K562 (cell line): Measurements from ENCODE around the gene LAP3. TPM values are rescaled to one million over a fixed set of nuclear protein-coding genes. Genes with fewer than 3 reads are reported as not detected.

Experiments
- ATAC-seq: fragments of 200-7000 bp; cut with Tn5 transposase; 3 replicates; pipeline ENCODE4 v1.9.1; 2020; ENCODE audit warnings: moderate library complexity
- BruUV-seq: library from RNA; stranded (reverse); fragments of 400-500 nt; replicated peaks from 2 replicates; lab custom pipeline; 2021; lab: Mats Ljungman, UMichigan
- CTCF ChIA-PET: fragments of 300-600 bp; formaldehyde crosslinking; extraction: SDS; loops from one replicate; lab custom pipeline; 2021; ENCODE audit warnings: low intra/inter-chr PET ratio; lab: Yijun Ruan, JAX
- POLR2A ChIA-PET: fragments of 300-600, 350-650 bp; sonication (Branson Sonifier 250); formaldehyde crosslinking; extraction: SDS; loops from one replicate; lab custom pipeline; 2021; ENCODE audit warnings: antibody characterized with exemption, inconsistent platforms; lab: Yijun Ruan, JAX
- DNase-seq, 4 experiments: peaks; one replicate each; pipeline versions ENCODE4 v3.0.0 to v3.0.0-alpha.2; 2011 to 2018; ENCODE audit warnings: low spot score in 3 of 4, mixed read lengths in 3 of 4; ENCODE audit errors: extremely low read depth in 1 of 4
- FAIRE-seq: peaks from 2 replicates; lab custom pipeline; 2011; peaks lifted over from hg19 to GRCh38; lab: Jason Lieb, UNC
- H2AFZ ChIP-seq: 2 replicates; pipeline ENCODE4 v1.6.0; 2011; ENCODE audit warnings: low read depth, low read length, control low read depth, inconsistent platforms
- H3K27ac ChIP-seq: fragments of 200-600 bp; 3 replicates; pipeline ENCODE4 v1.8.0; 2011; ENCODE audit warnings: low read depth, mild to moderate bottlenecking, control low read depth, inconsistent platforms, low read length, moderate library complexity, mixed read lengths; ENCODE audit errors: extremely low read depth
- H3K27me3 ChIP-seq, 2 experiments: fragments of 300-600 bp in 1 of 2; 2 replicates in 1 of 2; 3 replicates in 1 of 2; pipeline versions ENCODE4 v1.6.0 to v1.8.0; 2011; ENCODE audit warnings: inconsistent platforms in 2 of 2, low read length in 2 of 2, mild to moderate bottlenecking in 1 of 2, mixed read lengths in 1 of 2, moderate library complexity in 1 of 2; ENCODE audit not compliant: control insufficient read depth in 2 of 2, insufficient read depth in 2 of 2
- H3K36me3 ChIP-seq: fragments of 300-600 bp; 3 replicates; pipeline ENCODE4 v1.8.0; 2011; ENCODE audit warnings: mild to moderate bottlenecking, low read length, inconsistent platforms; ENCODE audit not compliant: control insufficient read depth, insufficient read depth
- H3K4me1 ChIP-seq, 2 experiments: fragments of 200-600 bp in 1 of 2; replicated peaks in 1 of 2; 2 replicates in 1 of 2; 3 replicates in 1 of 2; pipeline versions ENCODE4 v1.5.1 to v1.8.0; 2011; ENCODE audit warnings: inconsistent platforms in 2 of 2, low read length in 2 of 2, mild to moderate bottlenecking in 1 of 2, mixed read lengths in 1 of 2, moderate library complexity in 1 of 2; ENCODE audit not compliant: control insufficient read depth in 2 of 2, insufficient read depth in 2 of 2
- H3K4me2 ChIP-seq: 2 replicates; pipeline ENCODE4 v1.6.1; 2011; ENCODE audit warnings: low read length, control low read depth, inconsistent platforms, mixed read lengths; ENCODE audit not compliant: insufficient read depth
- H3K4me3 ChIP-seq: fragments of 200-600 bp; sonication (generic), shearing (Covaris generic); 2 replicates; pipeline ENCODE4 v1.5.1; 2016; ENCODE audit warnings: control low read depth, inconsistent platforms
- H3K79me2 ChIP-seq: fragments of 200-600 bp; 3 replicates; pipeline ENCODE4 v1.8.0; 2011; ENCODE audit warnings: low read length, inconsistent platforms; ENCODE audit not compliant: control insufficient read depth, insufficient read depth
- H3K9ac ChIP-seq, 2 experiments: 2 replicates each; pipeline versions ENCODE4 v1.6.0 to v1.6.1; 2011; ENCODE audit warnings: low read depth in 2 of 2, low read length in 2 of 2, control low read depth in 1 of 2, inconsistent platforms in 1 of 2, mild to moderate bottlenecking in 1 of 2, mixed read lengths in 1 of 2; ENCODE audit not compliant: insufficient read depth in 1 of 2
- H3K9me1 ChIP-seq: one replicate; pipeline ENCODE4 v1.6.0; 2011; ENCODE audit warnings: inconsistent platforms, mild to moderate bottlenecking, low read length, moderate library complexity; ENCODE audit not compliant: control insufficient read depth, insufficient read depth
- H3K9me3 ChIP-seq: replicated peaks from 2 replicates; pipeline ENCODE4 v1.5.1; 2011; ENCODE audit warnings: low read depth, low read length, inconsistent platforms; ENCODE audit not compliant: control insufficient read depth, insufficient read depth
- H4K20me1 ChIP-seq: replicated peaks from 2 replicates; pipeline ENCODE4 v1.6.1; 2011; ENCODE audit warnings: low read length, inconsistent platforms, mixed read lengths; ENCODE audit not compliant: control insufficient read depth, insufficient read depth
- BRF1 ChIP-seq: IDR thresholded peaks from 3 replicates; pipeline ENCODE4 v1.6.1; 2011; ENCODE audit warnings: borderline replicate concordance, mild to moderate bottlenecking; ENCODE audit not compliant: insufficient read length; ENCODE audit errors: extremely low read depth
- JUND ChIP-seq, 2 experiments: IDR thresholded peaks; 2 replicates in 1 of 2; 3 replicates in 1 of 2; pipeline ENCODE4 v1.6.1; 2011; ENCODE audit warnings: borderline replicate concordance in 2 of 2, low read depth in 2 of 2, low read length in 2 of 2, improper control_type of control experiment in 1 of 2, missing biosample characterization in 1 of 2, missing genetic modification characterization in 1 of 2, missing genetic modification reagents in 1 of 2
- MECOM ChIP-seq: fragments of 250-450 bp; sonication (Bioruptor Pico); IDR thresholded peaks from 2 replicates; pipeline ENCODE4 v1.8.0; 2022; ENCODE audit warnings: inconsistent platforms
- MYNN ChIP-seq, 2 experiments: sonication (generic); formaldehyde crosslinking in 1 of 2; IDR thresholded peaks; 2 replicates each; pipeline versions ENCODE4 v1.5.0 to v1.6.1; 2016 to 2020; ENCODE audit warnings: antibody characterized with exemption in 1 of 2, missing genetic modification reagents in 1 of 2
- SMARCE1 ChIP-seq: fragments of 450-650 bp; IDR thresholded peaks from 2 replicates; pipeline ENCODE4 v1.7.1; 2016; ENCODE audit warnings: mild to moderate bottlenecking
- TARDBP ChIP-seq: fragments of 450-650 bp; IDR thresholded peaks from 2 replicates; pipeline ENCODE4 v1.6.1; 2016
- TEAD2 ChIP-seq: fragments of 450-650 bp; IDR thresholded peaks from 2 replicates; pipeline ENCODE4 v1.6.1; 2016; ENCODE audit warnings: missing genetic modification characterization, control low read depth, missing compliant biosample characterization
- U2AF1 ChIP-seq: fragments of 200-400 bp; formaldehyde crosslinking; optimal IDR thresholded peaks from 2 replicates; pipeline ENCODE3; 2017; ENCODE audit warnings: mild to moderate bottlenecking, low read depth, low read length, moderate library complexity
- ZBTB40 ChIP-seq, 2 experiments: fragments of 450-650 bp in 1 of 2; sonication (generic) in 1 of 2; formaldehyde crosslinking in 1 of 2; IDR thresholded peaks; 2 replicates each; pipeline versions ENCODE4 v1.7.1 to v1.9.0; 2016 to 2022; ENCODE audit warnings: inconsistent platforms in 1 of 2, mild to moderate bottlenecking in 1 of 2, missing genetic modification reagents in 1 of 2
- ZNF134 ChIP-seq: fragments of 250-450 bp; sonication (Bioruptor Pico); conservative IDR thresholded peaks from 2 replicates; pipeline ENCODE4 v1.4.0; 2020
- WGBS: fragments of 100-300 bp; shearing (Covaris generic); methylation state at CpG from one replicate; pipeline ENCODE4 v1.1.6; 2016; ENCODE audit warnings: low coverage, mixed read lengths; ENCODE audit not compliant: insufficient coverage; ENCODE audit errors: missing lambda C conversion rate; 5-methylcytosine and 5-hydroxymethylcytosine counted together
- in situ Hi-C: fragments of 300-500 bp; cut with MboI; formaldehyde crosslinking; loops from 4 replicates; pipeline ENCODE4 v1.15.0; 2018; ENCODE audit warnings: inconsistent platforms, mixed read lengths
- intact Hi-C: fragments of 100-400 bp; cut with micrococcal nuclease; formaldehyde crosslinking; loops from 2 replicates; pipeline ENCODE4 v1.14.2; 2022
- polyA plus RNA-seq, 8 experiments: library from polyadenylated mRNA; depleted of rRNA in 4 of 8; stranded (reverse) in 5 of 8; unstranded in 3 of 8; fragments of >200 nt; fragmentation: Nextera tagmentation in 2 of 8; fragmentation: Illumina TruSeq in 1 of 8; extraction: Ambion mirVana in 2 of 8; extraction: Trizol in 1 of 8; gene quantifications; 2 replicates each; pipeline versions ENCODE4 v1.2.1 to v1.2.3, GENCODE V29; 2011 to 2014; ENCODE audit warnings: inconsistent platforms in 1 of 8, missing spikeins in 1 of 8
- total RNA-seq, 7 experiments: library from RNA; depleted of rRNA in 6 of 7; stranded (reverse); fragments of >200 nt in 6 of 7; fragmentation: Illumina TruSeq in 2 of 7; extraction: Trizol in 2 of 7; gene quantifications; 2 replicates each; pipeline versions ENCODE4 v1.2.1 to v1.2.3, GENCODE V29; 2011 to 2021; ENCODE audit warnings: low replicate concordance in 1 of 7

The LAP3 gene
- total and polyA plus RNA-seq, 9 of the 15 experiments (the other 6 are each of a cell fraction or from before 2014, with no cell fraction given) = 82.3 to 170 (median 107) TPM

- no peaks in the 10 kb centered on the region for H3K27me3 ChIP-seq
- H2AFZ ChIP-seq = no peak overlapping the region
- H3K9me1 ChIP-seq = no peaks in the 10 kb centered on the region
- intact Hi-C loops = loop anchor here (1.0 to 10.0 kb wide), 2 partner anchors 88 to 168 kb away; no protein-coding TSS in a partner anchor
- BruUV-seq = no TSS peak
- peaks cover 39% of the 10 kb centered on the region; the same call in 2 of the 3 replicates for H3K36me3 ChIP-seq
- peaks cover 6% of the 10 kb centered on the region for H4K20me1 ChIP-seq
- no peaks in the 10 kb centered on the region for H3K79me2 ChIP-seq
- ATAC-seq (peak; percentile 99), FAIRE-seq (peak; percentile 83), DNase-seq (peak; percentile 69 to 86 (median 74))
- ChIA-PET CTCF (interaction anchor here (0.5 to 2.7 kb wide), 4 partner anchors 9 to 176 kb away, joined by 3 to 13 read pairs (median 4); partner anchors contain the start of gene QDPR), POLR2A (interaction anchor here (0.7 kb wide), 1 partner anchor 145 kb away, joined by 3 read pairs; no protein-coding TSS in a partner anchor)
- H3K27ac ChIP-seq = no peak overlapping the region
- H3K4me3 ChIP-seq = no peak overlapping the region
- no peaks in the 10 kb centered on the region for H3K9me3 ChIP-seq
- in situ Hi-C loops = no loop called here
- H3K4me1 ChIP-seq = peaks cover 3 to 13% of the 10 kb centered on the region in 2 experiments; a peak in 2 of 5 replicates
- peak overlapping the region in 1 of 2 experiments; percentile 52; a peak in 2 of 4 replicates for H3K9ac ChIP-seq
- H3K4me2 ChIP-seq = no peak overlapping the region; the same call in 1 of the 2 replicates
- WGBS = 27% methylated on average over 27 of the region's 32 CpGs
- no peak for TF ChIP-seq ZNF134 (CRISPR knock-in tag)
- 0 out of 2 replicates have a peak, but pooled peaks have one; percentile 18 for TF ChIP-seq TARDBP
- TF ChIP-seq U2AF1 = no peak
- TF ChIP-seq SMARCE1 = 0 out of 2 replicates have a peak, but pooled peaks have one; percentile 23
- TF ChIP-seq TEAD2 (tag) = no peak
- peak; percentile 33; the same call in 1 of the 2 replicates for TF ChIP-seq MYNN (IDR thresholded peaks at IDR 0.05)
- TF ChIP-seq MYNN (CRISPR knock-in tag; IDR thresholded peaks at IDR 0.05) = no peak
- TF ChIP-seq JUND (IDR thresholded peaks at IDR 0.05; ENCODE audit: borderline replicate concordance, low read depth, low read length) = no peak
- TF ChIP-seq JUND (tag; IDR thresholded peaks at IDR 0.05; ENCODE audit: borderline replicate concordance, low read depth, low read length) = no peak
- no peak for TF ChIP-seq BRF1
- TF ChIP-seq MECOM (CRISPR knock-in tag) = no peak
- no peak for TF ChIP-seq ZBTB40 (IDR thresholded peaks at IDR 0.05)
- no peak for TF ChIP-seq ZBTB40 (CRISPR knock-in tag; IDR thresholded peaks at IDR 0.05)
These were observed 60.0 kb downstream of the LAP3 start for GRCh38 chr4:17636696-17637622.
